BLaER1 (cell line): ENCODE data around the gene KHK.
"Not testable (repeated sequence)": the region's sequence is repeated elsewhere in the genome, so short reads cannot be mapped to it uniquely, and the experiment has no call there.

Source experiments
- H3K27ac ChIP-seq: shearing (Covaris generic); formaldehyde crosslinking; 2 replicates; pipeline ENCODE4 v1.8.1; 2022
- H3K27me3 ChIP-seq: shearing (Covaris generic); formaldehyde crosslinking; 2 replicates; pipeline ENCODE4 v1.8.1; 2022
- H3K36me3 ChIP-seq: shearing (Covaris generic); formaldehyde crosslinking; 2 replicates; pipeline ENCODE4 v1.8.1; 2022
- H3K4me1 ChIP-seq: shearing (Covaris generic); formaldehyde crosslinking; 2 replicates; pipeline ENCODE4 v1.8.1; 2022
- H3K4me2 ChIP-seq: shearing (Covaris generic); formaldehyde crosslinking; 2 replicates; pipeline ENCODE4 v1.8.1; 2022
- H3K4me3 ChIP-seq: shearing (Covaris generic); formaldehyde crosslinking; 2 replicates; pipeline ENCODE4 v1.8.1; 2022
- H3K9ac ChIP-seq: shearing (Covaris generic); formaldehyde crosslinking; 2 replicates; pipeline ENCODE4 v1.8.1; 2022
- H3K9me3 ChIP-seq: shearing (Covaris generic); formaldehyde crosslinking; 2 replicates; pipeline ENCODE4 v1.8.1; 2022
- H4K20me1 ChIP-seq: shearing (Covaris generic); formaldehyde crosslinking; 2 replicates; pipeline ENCODE4 v1.8.1; 2022
- Cebpa-rat ChIP-seq: shearing (Covaris generic); IDR thresholded peaks from 2 replicates; pipeline ENCODE4 v1.8.1; 2022

Gene KHK

GRCh38 chr2:27071990-27072830 lies 14.4 kb upstream of the KHK start:
- peak overlapping the region; percentile 90 for H3K9ac ChIP-seq
- no peaks in the 10 kb centered on the region for H3K27me3 ChIP-seq
- H3K4me3 ChIP-seq = peak overlapping the region; percentile 87
- H4K20me1 ChIP-seq = peaks cover 39% of the 10 kb centered on the region
- TF ChIP-seq Cebpa-rat = no peak
- H3K4me1 ChIP-seq = peaks cover 80% of the 10 kb centered on the region
- no peaks in the 10 kb centered on the region for H3K9me3 ChIP-seq
- H3K36me3 ChIP-seq = peaks cover 31% of the 10 kb centered on the region
- peak overlapping the region; percentile 100 for H3K4me2 ChIP-seq
- peak overlapping the region; percentile 93 for H3K27ac ChIP-seq

- H3K9me3 ChIP-seq = no peaks in the 10 kb centered on the region
- H3K36me3 ChIP-seq = peaks cover 24% of the 10 kb centered on the region
- H3K27ac ChIP-seq = peak overlapping the region; percentile 93
- H3K27me3 ChIP-seq = no peaks in the 10 kb centered on the region
- peaks cover 87% of the 10 kb centered on the region for H3K4me1 ChIP-seq
- H3K4me3 ChIP-seq = peak overlapping the region; percentile 87
- TF ChIP-seq Cebpa-rat = no peak
- peaks cover 32% of the 10 kb centered on the region for H4K20me1 ChIP-seq
- peak overlapping the region; percentile 90 for H3K9ac ChIP-seq
- peak overlapping the region; percentile 100 for H3K4me2 ChIP-seq
Observed at GRCh38 chr2:27072920-27073319, 13.7 kb upstream of the KHK start.

GRCh38 chr2:27073782-27074181 lies 12.8 kb upstream of the KHK start:
- Histone ChIP-seq H3K9me3 (no peaks in the 10 kb centered on the region), H3K4me3 (no peak overlapping the region), H3K9ac (peak overlapping the region; percentile 70; the same call in 1 of the 2 replicates), H4K20me1 (peaks cover 24% of the 10 kb centered on the region), H3K4me1 (peaks cover 86% of the 10 kb centered on the region), H3K4me2 (peak overlapping the region; percentile 100), H3K36me3 (peaks cover 15% of the 10 kb centered on the region), H3K27ac (peak overlapping the region; percentile 93), H3K27me3 (no peaks in the 10 kb centered on the region)
- TF ChIP-seq Cebpa-rat = no peak

- Histone ChIP-seq H3K27me3 (no peaks in the 10 kb centered on the region), H3K4me2 (peak overlapping the region; percentile 100), H4K20me1 (peaks cover 12% of the 10 kb centered on the region), H3K9ac (peak overlapping the region; percentile 70), H3K27ac (peak overlapping the region; percentile 93), H3K9me3 (no peaks in the 10 kb centered on the region), H3K36me3 (peaks cover 3% of the 10 kb centered on the region), H3K4me3 (peak overlapping the region; percentile 37; the same call in 1 of the 2 replicates), H3K4me1 (peaks cover 77% of the 10 kb centered on the region)
- TF ChIP-seq Cebpa-rat = no peak
Observed at GRCh38 chr2:27074738-27075565, 11.6 kb upstream of the KHK start.

- H3K4me3 ChIP-seq = peak overlapping the region; percentile 37
- H3K36me3 ChIP-seq, H3K9me3 ChIP-seq, H4K20me1 ChIP-seq, H3K27me3 ChIP-seq: not testable (repeated sequence)
- H3K9ac ChIP-seq = peak overlapping the region; percentile 70
- peak overlapping the region; percentile 100 for H3K4me2 ChIP-seq
- peak overlapping the region; percentile 93 for H3K27ac ChIP-seq
- peaks cover 77% of the 10 kb centered on the region for H3K4me1 ChIP-seq
Observed at GRCh38 chr2:27075566-27075871, 11.1 kb upstream of the KHK start.

GRCh38 chr2:27076323-27076722 lies 10.2 kb upstream of the KHK start:
- H3K4me1 ChIP-seq = peaks cover 78% of the 10 kb centered on the region
- H3K36me3 ChIP-seq = no peaks in the 10 kb centered on the region
- peak overlapping the region; percentile 100 for H3K4me2 ChIP-seq
- no peak overlapping the region for H3K4me3 ChIP-seq
- H3K9me3 ChIP-seq = no peaks in the 10 kb centered on the region
- TF ChIP-seq Cebpa-rat = no peak
- peak overlapping the region; percentile 70; the same call in 1 of the 2 replicates for H3K9ac ChIP-seq
- H3K27me3 ChIP-seq = no peaks in the 10 kb centered on the region
- H4K20me1 ChIP-seq = no peaks in the 10 kb centered on the region
- peak overlapping the region; percentile 93 for H3K27ac ChIP-seq

GRCh38 chr2:27077231-27077630 lies 9.3 kb upstream of the KHK start:
- Histone ChIP-seq H3K27ac (peak overlapping the region; percentile 95), H3K4me2 (peak overlapping the region; percentile 100), H3K27me3 (no peaks in the 10 kb centered on the region), H3K4me1 (peaks cover 84% of the 10 kb centered on the region), H3K36me3 (peaks cover 7% of the 10 kb centered on the region), H3K9ac (peak overlapping the region; percentile 96; the same call in 1 of the 2 replicates), H4K20me1 (no peaks in the 10 kb centered on the region), H3K9me3 (no peaks in the 10 kb centered on the region), H3K4me3 (no peak overlapping the region)
- no peak for TF ChIP-seq Cebpa-rat

GRCh38 chr2:27078267-27079194 lies 8.0 kb upstream of the KHK start, which contains the start of gene EMILIN1:
EMILIN1 (plus strand) TSS chr2:27078615; CDS start chr2:27079066, 451 bp downstream.
- H3K4me2 ChIP-seq = peak within 1 kb of the TSS; percentile 100
- H3K36me3 ChIP-seq = peaks cover 20% of the 10 kb centered on the region
- H3K9ac ChIP-seq = peak within 1 kb of the TSS; percentile 96
- H3K4me1 ChIP-seq = peaks cover 84% of the 10 kb centered on the region
- no peaks in the 10 kb centered on the region for H3K27me3 ChIP-seq
- no peak for TF ChIP-seq Cebpa-rat
- H3K9me3 ChIP-seq = no peaks in the 10 kb centered on the region
- H3K4me3 ChIP-seq = peak within 1 kb of the TSS; percentile 82
- peak within 1 kb of the TSS; percentile 95 for H3K27ac ChIP-seq
- peaks cover 12% of the 10 kb centered on the region; the same call in 1 of the 2 replicates for H4K20me1 ChIP-seq
